Activated CD4-positive, alpha-beta memory T cell treated with anti-CD3 and anti-CD28 coated beads for 36 hours (primary cell): ENCODE measurements around the gene EXOC4. TPM values are rescaled to one million over a fixed set of nuclear protein-coding genes. Genes with fewer than 3 reads are reported as not detected.

Experiments used
- CTCF ChIA-PET: fragments of 350-600 bp; sonication (Branson Sonifier 250); formaldehyde crosslinking; loops from one replicate; lab custom pipeline; 2021; ENCODE audit warnings: antibody characterized with exemption, inconsistent platforms; lab: Charles Lee
- POLR2A ChIA-PET: fragments of 350-600 bp; sonication (Branson Sonifier 250); formaldehyde crosslinking; loops from one replicate; lab custom pipeline; 2021; ENCODE audit warnings: antibody characterized with exemption; lab: Charles Lee
- DNase-seq: peaks from one replicate; pipeline ENCODE4 v3.0.0-alpha.2; 2020
- H3K27ac Mint-ChIP-seq: one replicate; pipeline ENCODE4 v1.8.0; 2021; ENCODE audit warnings: mixed read lengths
- H3K27me3 Mint-ChIP-seq: one replicate; pipeline ENCODE4 v1.8.0; 2021; ENCODE audit warnings: mixed read lengths
- H3K36me3 Mint-ChIP-seq: one replicate; pipeline ENCODE4 v1.8.0; 2021; ENCODE audit warnings: mixed read lengths
- H3K4me1 Mint-ChIP-seq: one replicate; pipeline ENCODE4 v1.8.0; 2021; ENCODE audit warnings: low read depth, mixed read lengths
- H3K4me3 Mint-ChIP-seq: one replicate; pipeline ENCODE4 v1.8.0; 2021; ENCODE audit warnings: mild to moderate bottlenecking, mixed read lengths
- H3K9me3 Mint-ChIP-seq: one replicate; pipeline ENCODE4 v1.8.0; 2021; ENCODE audit warnings: mixed read lengths
- intact Hi-C: fragments of 100-400 bp; cut with micrococcal nuclease; formaldehyde crosslinking; loops from one replicate; pipeline ENCODE4 v1.15.1; 2023
- total RNA-seq, 2 experiments: library from RNA; stranded (reverse); gene quantifications; one replicate each; pipeline ENCODE4 v1.2.3, GENCODE V29; 2021

The EXOC4 gene
- total RNA-seq, 2 experiments from 2014 or later: 55.8 to 60.8 TPM

DNA sequence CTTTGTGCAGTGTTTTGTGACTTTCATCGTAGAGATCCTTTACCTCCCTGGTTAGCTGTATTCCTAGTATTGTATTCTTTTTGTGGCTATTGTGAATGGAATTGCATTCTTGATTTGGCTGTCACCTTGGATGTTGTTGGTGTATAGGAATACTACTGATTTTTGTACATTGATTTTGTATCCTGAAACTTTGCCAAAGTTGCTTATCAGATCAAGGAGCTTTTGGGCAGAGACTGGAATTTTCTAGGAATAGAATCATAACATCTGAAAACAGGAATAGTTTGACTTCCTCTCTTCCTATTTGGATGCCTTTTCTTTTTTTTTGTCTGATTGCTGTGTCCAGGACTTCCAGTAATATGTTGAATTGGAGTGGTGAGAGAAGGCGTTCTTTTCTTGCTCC is 590.5 kb downstream of the EXOC4 start:
- peaks cover 8% of the 10 kb centered on the region for H3K9me3 Mint-ChIP-seq
- intact Hi-C loops: no loop called here
- ChIA-PET POLR2A (no interaction called here), CTCF (interaction anchor here (1.3 kb wide), 1 partner anchor 10 kb away, joined by 4 read pairs; no protein-coding TSS in a partner anchor)
- H3K36me3 Mint-ChIP-seq: peaks cover 5% of the 10 kb centered on the region
- H3K4me3 Mint-ChIP-seq: no peak overlapping the region
- no peaks in the 10 kb centered on the region for H3K27me3 Mint-ChIP-seq
- no peak overlapping the region for H3K27ac Mint-ChIP-seq
- H3K4me1 Mint-ChIP-seq: no peaks in the 10 kb centered on the region
- no peak for DNase-seq

DNA sequence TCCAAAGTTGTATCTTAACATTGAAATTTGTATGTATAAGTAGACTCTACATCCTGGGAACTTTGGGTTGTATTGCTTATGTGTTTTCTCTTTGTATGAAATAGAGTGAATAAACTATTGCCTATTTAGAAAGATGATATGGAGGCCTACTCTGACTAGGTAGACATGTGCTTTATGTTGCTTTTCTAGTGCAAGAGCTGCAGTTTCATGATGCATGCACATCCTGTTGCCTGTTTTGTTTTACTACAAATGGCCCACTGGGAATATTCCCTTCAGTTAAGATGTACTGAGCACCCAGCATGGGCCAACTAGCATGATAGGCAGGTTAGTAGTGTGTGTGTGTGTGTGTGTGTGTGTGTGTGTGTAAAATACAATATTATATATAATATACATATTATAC is 592.1 kb downstream of the EXOC4 start:
- Mint-ChIP-seq H3K4me1 (no peaks in the 10 kb centered on the region), H3K27ac (no peak overlapping the region), H3K9me3 (peaks cover 2% of the 10 kb centered on the region), H3K4me3 (no peak overlapping the region), H3K27me3 (no peaks in the 10 kb centered on the region), H3K36me3 (peaks cover 5% of the 10 kb centered on the region)
- ChIA-PET CTCF (no interaction called here), POLR2A (no interaction called here)
- DNase-seq: no peak
- intact Hi-C loops: no loop called here

DNA sequence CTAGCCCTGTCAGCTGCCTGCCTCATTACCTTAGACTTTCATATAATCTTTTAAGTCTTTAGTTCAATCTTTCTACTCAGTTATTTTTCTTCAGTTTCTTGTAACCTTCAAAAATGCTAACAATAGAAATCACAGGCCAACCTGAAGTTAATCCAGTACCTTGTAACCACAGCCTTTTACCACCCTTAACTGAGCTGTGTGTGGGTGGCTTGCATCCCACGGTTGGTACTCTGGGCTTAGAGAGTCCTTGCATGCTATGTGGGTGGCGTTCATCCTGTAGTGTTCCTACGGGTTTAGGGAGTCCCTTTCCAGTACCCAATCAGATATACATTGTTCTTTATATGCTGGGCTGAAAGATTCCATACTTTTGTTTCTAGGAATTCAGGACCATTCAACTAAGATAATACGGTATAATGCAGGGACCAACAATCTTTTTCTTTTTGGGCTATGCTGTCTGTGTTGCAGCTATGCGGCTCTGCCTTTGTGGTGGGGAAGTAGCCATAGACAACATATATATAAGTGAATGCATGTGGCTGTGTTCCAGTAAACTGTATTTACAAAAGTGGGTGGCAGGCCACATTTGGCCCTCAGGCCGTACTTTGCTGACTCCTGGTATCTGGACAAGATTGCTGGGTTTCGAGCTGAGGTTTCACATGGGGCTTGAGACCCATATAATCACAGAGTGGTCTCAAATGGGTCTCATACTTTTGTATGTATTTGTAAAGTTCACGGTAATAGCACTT is 593.5 kb downstream of the EXOC4 start:
- intact Hi-C loops: no loop called here
- no peak overlapping the region for H3K27ac Mint-ChIP-seq
- no peak for DNase-seq
- no peak overlapping the region for H3K4me3 Mint-ChIP-seq
- H3K27me3 Mint-ChIP-seq: no peaks in the 10 kb centered on the region
- peaks cover 5% of the 10 kb centered on the region for H3K36me3 Mint-ChIP-seq
- POLR2A ChIA-PET: no interaction called here
- H3K4me1 Mint-ChIP-seq: no peaks in the 10 kb centered on the region
- no peaks in the 10 kb centered on the region for H3K9me3 Mint-ChIP-seq
- CTCF ChIA-PET: no interaction called here

DNA sequence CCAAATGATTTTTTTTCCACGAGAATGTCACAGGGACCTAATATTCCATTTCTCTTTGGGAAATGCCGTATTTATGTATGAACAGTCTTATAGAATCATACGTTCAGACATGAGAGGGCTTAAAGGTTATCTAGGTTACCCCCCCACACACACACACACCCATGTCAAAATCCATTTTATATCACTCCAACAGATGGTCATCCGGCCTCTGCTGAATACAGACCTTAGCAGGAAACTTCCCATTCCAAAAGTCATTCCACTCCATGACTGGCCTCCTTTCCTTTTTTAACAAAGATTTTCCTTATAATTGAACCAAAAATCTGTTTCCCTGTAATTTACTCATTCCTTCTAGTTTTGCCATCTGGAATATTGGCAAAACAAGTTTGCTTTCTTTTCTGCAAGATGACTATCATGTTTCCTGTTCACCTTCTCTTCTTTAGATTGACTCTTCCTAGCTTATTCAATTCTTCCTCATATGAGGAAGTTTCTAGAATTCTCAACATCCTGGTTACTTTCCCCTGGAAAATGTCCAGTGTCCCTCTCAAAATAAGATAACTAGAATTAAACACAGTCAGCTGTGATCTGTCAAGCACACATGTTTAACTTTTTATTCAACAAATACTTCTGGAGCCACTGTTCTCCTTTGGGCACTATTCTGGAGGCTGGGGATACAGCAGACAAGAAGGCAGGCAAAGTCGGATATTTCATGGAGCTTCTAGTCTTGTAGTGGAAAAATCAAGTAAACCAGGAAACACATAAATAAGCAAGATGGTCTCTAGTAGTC is 597.8 kb downstream of the EXOC4 start:
- H3K4me1 Mint-ChIP-seq: no peaks in the 10 kb centered on the region
- ChIA-PET POLR2A (no interaction called here), CTCF (no interaction called here)
- H3K27ac Mint-ChIP-seq: no peak overlapping the region
- H3K9me3 Mint-ChIP-seq: no peaks in the 10 kb centered on the region
- DNase-seq: no peak
- no peaks in the 10 kb centered on the region for H3K27me3 Mint-ChIP-seq
- no peaks in the 10 kb centered on the region for H3K36me3 Mint-ChIP-seq
- H3K4me3 Mint-ChIP-seq: no peak overlapping the region
- intact Hi-C loops: no loop called here

DNA sequence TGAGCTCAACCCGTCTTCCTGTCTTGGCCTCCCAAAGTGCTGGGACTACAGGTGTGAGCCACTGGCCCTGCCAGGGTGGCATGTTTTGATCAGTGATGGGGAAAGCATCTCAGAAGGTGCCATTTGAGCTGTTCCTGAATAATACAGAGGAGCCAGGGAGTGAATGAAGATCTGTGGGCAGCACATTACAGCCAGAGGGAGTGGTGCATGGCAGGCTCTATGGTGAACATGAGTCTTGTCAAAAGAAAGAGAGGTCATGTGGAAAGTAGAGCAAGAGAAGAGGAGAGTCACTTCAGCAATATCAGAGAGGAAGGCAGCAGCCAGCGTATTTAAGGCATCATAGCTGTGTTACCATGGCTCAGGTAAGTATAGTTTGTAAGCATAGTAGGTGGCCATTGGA is 598.5 kb downstream of the EXOC4 start:
- Mint-ChIP-seq H3K27me3 (no peaks in the 10 kb centered on the region), H3K4me1 (no peaks in the 10 kb centered on the region), H3K4me3 (no peak overlapping the region), H3K36me3 (no peaks in the 10 kb centered on the region), H3K9me3 (no peaks in the 10 kb centered on the region), H3K27ac (no peak overlapping the region)
- intact Hi-C loops: no loop called here
- CTCF ChIA-PET: no interaction called here
- DNase-seq: no peak
- POLR2A ChIA-PET: no interaction called here

GRCh38 chr7:133853706-133854276 is 600.9 kb downstream of the EXOC4 start:
- intact Hi-C loops: no loop called here
- no peaks in the 10 kb centered on the region for H3K27me3 Mint-ChIP-seq
- CTCF ChIA-PET: interaction anchor here (0.7 to 1.5 kb wide), 4 partner anchors 10 to 822 kb away, joined by 3 to 4 read pairs (median 4); no protein-coding TSS in a partner anchor
- no peak overlapping the region for H3K4me3 Mint-ChIP-seq
- peak; percentile 19 for DNase-seq
- no peaks in the 10 kb centered on the region for H3K36me3 Mint-ChIP-seq
- no peaks in the 10 kb centered on the region for H3K4me1 Mint-ChIP-seq
- H3K9me3 Mint-ChIP-seq: no peaks in the 10 kb centered on the region
- no peak overlapping the region for H3K27ac Mint-ChIP-seq
- POLR2A ChIA-PET: no interaction called here

GRCh38 chr7:133854739-133855138 is 601.9 kb downstream of the EXOC4 start:
- H3K27me3 Mint-ChIP-seq: no peaks in the 10 kb centered on the region
- ChIA-PET POLR2A (no interaction called here), CTCF (interaction anchor here (0.6 to 1.5 kb wide), 6 partner anchors 20 to 967 kb away, joined by 3 to 4 read pairs (median 3); no protein-coding TSS in a partner anchor)
- intact Hi-C loops: no loop called here
- H3K27ac Mint-ChIP-seq: no peak overlapping the region
- H3K4me1 Mint-ChIP-seq: no peaks in the 10 kb centered on the region
- H3K36me3 Mint-ChIP-seq: no peaks in the 10 kb centered on the region
- no peak overlapping the region for H3K4me3 Mint-ChIP-seq
- no peak for DNase-seq
- no peaks in the 10 kb centered on the region for H3K9me3 Mint-ChIP-seq

GRCh38 chr7:133857376-133858119 is 604.7 kb downstream of the EXOC4 start:
- no peaks in the 10 kb centered on the region for H3K4me1 Mint-ChIP-seq
- POLR2A ChIA-PET: no interaction called here
- DNase-seq: no peak
- CTCF ChIA-PET: no interaction called here
- H3K36me3 Mint-ChIP-seq: no peaks in the 10 kb centered on the region
- no peak overlapping the region for H3K4me3 Mint-ChIP-seq
- no peak overlapping the region for H3K27ac Mint-ChIP-seq
- H3K9me3 Mint-ChIP-seq: no peaks in the 10 kb centered on the region
- intact Hi-C loops: no loop called here
- H3K27me3 Mint-ChIP-seq: no peaks in the 10 kb centered on the region

- Mint-ChIP-seq H3K4me3 (no peak overlapping the region), H3K9me3 (no peaks in the 10 kb centered on the region), H3K4me1 (no peaks in the 10 kb centered on the region), H3K36me3 (no peaks in the 10 kb centered on the region), H3K27ac (no peak overlapping the region), H3K27me3 (no peaks in the 10 kb centered on the region)
- CTCF ChIA-PET: no interaction called here
- POLR2A ChIA-PET: no interaction called here
- intact Hi-C loops: no loop called here
- DNase-seq: no peak
Observed at GRCh38 chr7:133858311-133858710, 605.4 kb downstream of the EXOC4 start.

GRCh38 chr7:133859231-133859630 is 606.4 kb downstream of the EXOC4 start:
- POLR2A ChIA-PET: no interaction called here
- Mint-ChIP-seq H3K9me3 (no peaks in the 10 kb centered on the region), H3K27ac (no peak overlapping the region), H3K27me3 (no peaks in the 10 kb centered on the region), H3K4me3 (no peak overlapping the region), H3K4me1 (no peaks in the 10 kb centered on the region), H3K36me3 (no peaks in the 10 kb centered on the region)
- no peak for DNase-seq
- CTCF ChIA-PET: interaction anchor here (0.6 kb wide), 1 partner anchor 90 kb away, joined by 3 read pairs; no protein-coding TSS in a partner anchor
- intact Hi-C loops: no loop called here

DNA sequence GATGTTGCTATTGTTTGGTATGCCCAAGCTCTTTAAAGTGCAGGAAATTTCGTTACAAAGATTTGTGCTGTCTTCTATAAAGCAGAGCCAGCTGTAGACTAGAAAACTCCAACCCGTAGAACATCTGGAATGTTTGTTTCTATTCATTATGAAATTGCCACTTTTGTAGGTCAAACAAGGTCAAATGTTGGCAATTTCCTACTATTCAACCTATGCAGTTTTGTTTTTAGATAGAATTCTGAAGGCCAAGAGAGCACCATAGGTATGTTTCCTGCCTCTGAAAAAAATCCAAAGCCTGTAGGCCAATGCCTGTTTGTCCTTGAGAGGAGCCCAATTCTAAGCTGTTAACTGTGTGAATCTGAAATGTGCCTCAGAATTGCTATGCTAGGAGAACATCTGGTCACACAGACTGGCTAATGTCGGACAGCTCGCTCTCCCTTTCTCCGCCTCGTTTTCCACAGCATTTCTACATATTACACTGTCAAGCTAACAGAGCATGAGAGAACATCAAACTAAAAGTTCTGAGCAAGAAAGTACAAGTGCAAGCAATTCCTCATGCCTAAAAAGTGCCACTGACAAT is 607.1 kb downstream of the EXOC4 start:
- H3K4me3 Mint-ChIP-seq: no peak overlapping the region
- H3K9me3 Mint-ChIP-seq: no peaks in the 10 kb centered on the region
- ChIA-PET CTCF (interaction anchor here (1.2 kb wide), 1 partner anchor 281 kb away, joined by 3 read pairs; no protein-coding TSS in a partner anchor), POLR2A (no interaction called here)
- no peaks in the 10 kb centered on the region for H3K36me3 Mint-ChIP-seq
- no peak overlapping the region for H3K27ac Mint-ChIP-seq
- H3K4me1 Mint-ChIP-seq: no peaks in the 10 kb centered on the region
- DNase-seq: no peak
- intact Hi-C loops: no loop called here
- H3K27me3 Mint-ChIP-seq: no peaks in the 10 kb centered on the region
